H9 (cell line): Measurements from ENCODE around the gene EIF4E1B. TPM values are rescaled to one million over a fixed set of nuclear protein-coding genes. Genes with fewer than 3 reads are reported as not detected.

ENCODE experiments used
- DNase-seq: peaks from one replicate; pipeline ENCODE4 v3.0.0-alpha.2; 2017
- H2AFZ ChIP-seq: one replicate; pipeline ENCODE4 v1.6.1; 2013; ENCODE audit warnings: mild to moderate bottlenecking, low read length, control low read depth, moderate library complexity
- H2AK5ac ChIP-seq: 2 replicates; pipeline ENCODE4 v1.6.1; 2013; ENCODE audit warnings: low read length, control low read depth, mixed read lengths; ENCODE audit not compliant: insufficient read length
- H2BK120ac ChIP-seq: one replicate; pipeline ENCODE4 v1.6.1; 2013; ENCODE audit warnings: low read depth, mild to moderate bottlenecking, low read length, control low read depth, inconsistent platforms; ENCODE audit not compliant: poor library complexity, severe bottlenecking
- H2BK12ac ChIP-seq: 2 replicates; pipeline ENCODE4 v1.6.1; 2013; ENCODE audit warnings: low read length, control low read depth, mixed read lengths, low read depth; ENCODE audit not compliant: insufficient read length
- H2BK15ac ChIP-seq: 2 replicates; pipeline ENCODE4 v1.6.1; 2013; ENCODE audit warnings: low read depth, low read length, control low read depth
- H2BK20ac ChIP-seq: one replicate; pipeline ENCODE4 v1.6.1; 2013; ENCODE audit warnings: low read depth, mild to moderate bottlenecking, low read length, control low read depth, inconsistent platforms; ENCODE audit not compliant: poor library complexity, severe bottlenecking
- H2BK5ac ChIP-seq: 2 replicates; pipeline ENCODE4 v1.6.1; 2013; ENCODE audit warnings: low read length, control low read depth, mixed read lengths; ENCODE audit not compliant: insufficient read length
- H3K14ac ChIP-seq: 2 replicates; pipeline ENCODE4 v1.6.1; 2013; ENCODE audit warnings: low read length, control low read depth; ENCODE audit not compliant: insufficient read depth
- H3K18ac ChIP-seq: 2 replicates; pipeline ENCODE4 v1.6.1; 2013; ENCODE audit warnings: low read depth, mild to moderate bottlenecking, mixed read lengths, low read length, control low read depth; ENCODE audit not compliant: insufficient read length
- H3K23ac ChIP-seq: 2 replicates; pipeline ENCODE4 v1.6.1; 2013; ENCODE audit warnings: low read length, control low read depth, mixed read lengths, low read depth; ENCODE audit not compliant: insufficient read length
- H3K23me2 ChIP-seq: 2 replicates; pipeline ENCODE4 v1.6.1; 2013; ENCODE audit warnings: low read depth, mild to moderate bottlenecking, mixed read lengths, low read length, control low read depth; ENCODE audit not compliant: insufficient read length, poor library complexity, severe bottlenecking
- H3K27ac ChIP-seq: 2 replicates; pipeline ENCODE4 v1.5.1; 2013; ENCODE audit warnings: low read length, control low read depth, mixed read lengths, low read depth; ENCODE audit not compliant: insufficient read length
- H3K27me3 ChIP-seq: 2 replicates; pipeline ENCODE4 v1.6.1; 2013; ENCODE audit warnings: low read length, control low read depth, inconsistent platforms; ENCODE audit not compliant: insufficient read depth
- H3K4ac ChIP-seq: 2 replicates; pipeline ENCODE4 v1.6.1; 2013; ENCODE audit warnings: low read depth, mild to moderate bottlenecking, control low read depth, inconsistent platforms, low read length, moderate library complexity
- H3K4me1 ChIP-seq: 2 replicates; pipeline ENCODE4 v1.6.1; 2013; ENCODE audit warnings: low read length, control low read depth, inconsistent platforms; ENCODE audit not compliant: insufficient read depth
- H3K4me2 ChIP-seq: 2 replicates; pipeline ENCODE4 v1.6.1; 2013; ENCODE audit warnings: low read length, control low read depth, mixed read lengths; ENCODE audit not compliant: insufficient read length, insufficient read depth
- H3K56ac ChIP-seq: 2 replicates; pipeline ENCODE4 v1.6.1; 2013; ENCODE audit warnings: low read depth, mild to moderate bottlenecking, mixed read lengths, low read length, control low read depth; ENCODE audit not compliant: insufficient read length
- H3K79me1 ChIP-seq: 2 replicates; pipeline ENCODE4 v1.6.1; 2013; ENCODE audit warnings: low read depth, mild to moderate bottlenecking, moderate library complexity, low read length, control low read depth, inconsistent platforms; ENCODE audit not compliant: insufficient read depth, poor library complexity, severe bottlenecking
- H3K79me2 ChIP-seq: 2 replicates; pipeline ENCODE4 v1.6.1; 2013; ENCODE audit warnings: low read length, control low read depth, inconsistent platforms; ENCODE audit not compliant: insufficient read depth
- H3K9ac ChIP-seq: 2 replicates; pipeline ENCODE4 v1.6.1; 2013; ENCODE audit warnings: low read length, control low read depth, mixed read lengths; ENCODE audit not compliant: insufficient read length; ENCODE audit errors: extremely low read depth
- H3K9me3 ChIP-seq: one replicate; pipeline ENCODE4 v1.6.1; 2013; ENCODE audit warnings: low read depth, low read length, inconsistent platforms; ENCODE audit not compliant: control insufficient read depth
- H3T11ph ChIP-seq: one replicate; pipeline ENCODE4 v1.6.1; 2013; ENCODE audit warnings: mild to moderate bottlenecking, low read length, control low read depth, inconsistent platforms
- H4K20me1 ChIP-seq: one replicate; pipeline ENCODE4 v1.6.1; 2013; ENCODE audit not compliant: control insufficient read depth, insufficient read length, insufficient read depth
- H4K5ac ChIP-seq: 2 replicates; pipeline ENCODE4 v1.6.1; 2013; ENCODE audit warnings: low read depth, mild to moderate bottlenecking, mixed read lengths, low read length, control low read depth; ENCODE audit not compliant: insufficient read length
- H4K8ac ChIP-seq: replicated peaks from 2 replicates; pipeline ENCODE4 v1.6.1; 2013; ENCODE audit warnings: low read length, control low read depth, mixed read lengths, low read depth; ENCODE audit not compliant: insufficient read length
- H4K91ac ChIP-seq: 2 replicates; pipeline ENCODE4 v1.6.1; 2013; ENCODE audit warnings: low read depth, mild to moderate bottlenecking, moderate library complexity, mixed read lengths, low read length, control low read depth; ENCODE audit not compliant: insufficient read length
- H3K27ac Mint-ChIP-seq, 3 experiments: 2 replicates in 2 of 3; 3 replicates in 1 of 3; pipeline ENCODE4 v1.8.0; 2020 to 2021; ENCODE audit warnings: mixed read lengths in 3 of 3, mild to moderate bottlenecking in 1 of 3, moderate library complexity in 1 of 3
- H3K27me3 Mint-ChIP-seq: 2 replicates; pipeline ENCODE4 v1.8.0; 2021; ENCODE audit warnings: low read depth, mild to moderate bottlenecking, moderate library complexity, mixed read lengths
- H3K36me3 Mint-ChIP-seq, 3 experiments: 2 replicates in 2 of 3; 3 replicates in 1 of 3; pipeline ENCODE4 v1.8.0; 2020 to 2021; ENCODE audit warnings: low read depth in 3 of 3, mixed read lengths in 3 of 3; ENCODE audit not compliant: insufficient read depth in 1 of 3
- H3K4me1 Mint-ChIP-seq, 2 experiments: 2 replicates each; pipeline ENCODE4 v1.8.0; 2020; ENCODE audit warnings: mixed read lengths in 2 of 2
- H3K4me3 Mint-ChIP-seq, 2 experiments: 2 replicates in 1 of 2; 3 replicates in 1 of 2; pipeline ENCODE4 v1.8.0; 2020 to 2021; ENCODE audit warnings: mild to moderate bottlenecking in 2 of 2, mixed read lengths in 2 of 2, moderate library complexity in 1 of 2
- H3K9me3 Mint-ChIP-seq, 2 experiments: 2 replicates in 1 of 2; 3 replicates in 1 of 2; pipeline ENCODE4 v1.8.0; 2020; ENCODE audit warnings: mild to moderate bottlenecking in 2 of 2, mixed read lengths in 2 of 2, moderate library complexity in 1 of 2
- WGBS: extraction: QIAGEN DNeasy Blood & Tissue Kit; methylation state at CpG from one replicate; pipeline ENCODE4 v1.1.7; 2013; ENCODE audit warnings: missing lambda C conversion rate, low lambda C conversion rate, mixed read lengths; ENCODE audit not compliant: insufficient read length; ENCODE audit errors: extremely low coverage; 5-methylcytosine and 5-hydroxymethylcytosine counted together
- total RNA-seq: library from RNA; stranded (reverse); gene quantifications from 2 replicates; pipeline ENCODE4 v1.2.1, GENCODE V29; 2021
- TF ChIP-seq, protein P1 (sequence below): fragments of 200-600 bp; sonication (generic); conservative IDR thresholded peaks from 3 replicates; pipeline ENCODE4 v1.8.0; 2021; ENCODE audit warnings: antibody characterized with exemption, mild to moderate bottlenecking

The EIF4E1B gene
- total RNA-seq, 1 experiment from 2014 or later, result 1.3 TPM

DNA sequence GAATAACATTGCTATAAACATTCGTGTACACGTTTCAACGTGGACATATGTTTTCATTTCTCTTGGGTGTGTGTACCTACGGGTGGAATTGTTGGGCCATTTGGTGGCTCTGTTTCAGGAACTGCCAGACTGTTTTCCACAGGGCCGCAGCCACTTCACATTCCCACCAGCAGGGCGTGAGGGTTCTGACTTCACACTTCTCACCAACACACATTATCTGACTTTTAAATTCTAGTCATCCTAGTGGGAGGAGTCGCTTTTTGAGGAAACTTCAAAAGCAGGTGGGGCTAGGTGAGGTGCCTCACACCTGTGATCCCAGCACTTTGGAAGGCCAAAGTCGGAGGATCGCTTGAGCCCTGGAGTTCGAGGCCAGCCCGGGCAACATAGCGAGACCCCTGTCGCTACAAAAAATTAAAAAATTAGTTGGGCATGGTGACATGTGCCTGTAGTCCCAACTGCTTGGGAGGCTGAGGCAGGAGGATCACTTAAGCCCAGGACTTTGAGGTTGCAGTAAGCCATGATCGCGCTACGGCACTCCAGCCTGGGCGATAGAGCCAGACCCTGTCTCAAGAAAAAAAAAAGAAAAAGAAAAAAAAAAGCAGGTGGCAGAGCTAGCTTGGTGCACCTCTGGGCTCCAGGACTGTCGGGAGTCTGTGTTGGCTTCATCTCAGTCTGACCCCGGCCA, 45.3 kb downstream of the EIF4E1B start:
- no peaks in the 10 kb centered on the region for H3K9me3 Mint-ChIP-seq
- no peaks in the 10 kb centered on the region for H3K23me2 ChIP-seq
- no peak overlapping the region for H3K27ac Mint-ChIP-seq
- whole genome bisulfite sequencing, result no CpG with 5 or more reads among the region's 19 CpGs
- no peaks in the 10 kb centered on the region for H3K9me3 ChIP-seq
- no peak overlapping the region for H3K56ac ChIP-seq
- no peak overlapping the region for H4K8ac ChIP-seq
- no peak overlapping the region for H2AFZ ChIP-seq
- no peak overlapping the region for H3K9ac ChIP-seq
- H4K91ac ChIP-seq, result no peak overlapping the region
- no peak overlapping the region for H2BK5ac ChIP-seq
- TF ChIP-seq, protein P1, sequence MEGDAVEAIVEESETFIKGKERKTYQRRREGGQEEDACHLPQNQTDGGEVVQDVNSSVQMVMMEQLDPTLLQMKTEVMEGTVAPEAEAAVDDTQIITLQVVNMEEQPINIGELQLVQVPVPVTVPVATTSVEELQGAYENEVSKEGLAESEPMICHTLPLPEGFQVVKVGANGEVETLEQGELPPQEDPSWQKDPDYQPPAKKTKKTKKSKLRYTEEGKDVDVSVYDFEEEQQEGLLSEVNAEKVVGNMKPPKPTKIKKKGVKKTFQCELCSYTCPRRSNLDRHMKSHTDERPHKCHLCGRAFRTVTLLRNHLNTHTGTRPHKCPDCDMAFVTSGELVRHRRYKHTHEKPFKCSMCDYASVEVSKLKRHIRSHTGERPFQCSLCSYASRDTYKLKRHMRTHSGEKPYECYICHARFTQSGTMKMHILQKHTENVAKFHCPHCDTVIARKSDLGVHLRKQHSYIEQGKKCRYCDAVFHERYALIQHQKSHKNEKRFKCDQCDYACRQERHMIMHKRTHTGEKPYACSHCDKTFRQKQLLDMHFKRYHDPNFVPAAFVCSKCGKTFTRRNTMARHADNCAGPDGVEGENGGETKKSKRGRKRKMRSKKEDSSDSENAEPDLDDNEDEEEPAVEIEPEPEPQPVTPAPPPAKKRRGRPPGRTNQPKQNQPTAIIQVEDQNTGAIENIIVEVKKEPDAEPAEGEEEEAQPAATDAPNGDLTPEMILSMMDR, result peak; percentile 83
- no peak overlapping the region for H3K27ac ChIP-seq
- H3K27me3 ChIP-seq, result no peaks in the 10 kb centered on the region
- H4K5ac ChIP-seq, result no peak overlapping the region
- no peak overlapping the region for H2AK5ac ChIP-seq
- H3K4ac ChIP-seq, result no peak overlapping the region
- no peaks in the 10 kb centered on the region for H4K20me1 ChIP-seq
- H3K4me1 Mint-ChIP-seq, result peaks cover 26 to 40% of the 10 kb centered on the region in 2 experiments
- H3K79me1 ChIP-seq, result no peaks in the 10 kb centered on the region
- no peak overlapping the region for H3K23ac ChIP-seq
- no peak overlapping the region; a peak in 1 of 5 replicates for H3K4me3 Mint-ChIP-seq
- no peak overlapping the region for H2BK12ac ChIP-seq
- no peak overlapping the region for H3K18ac ChIP-seq
- no peak overlapping the region for H2BK120ac ChIP-seq
- no peak overlapping the region for H3K14ac ChIP-seq
- peaks cover 4% of the 10 kb centered on the region; the same call in 1 of the 2 replicates for H3K4me1 ChIP-seq
- no peak overlapping the region for H3T11ph ChIP-seq
- H3K79me2 ChIP-seq, result no peaks in the 10 kb centered on the region
- no peak overlapping the region for H2BK15ac ChIP-seq
- DNase-seq, result peak; percentile 77
- no peaks in the 10 kb centered on the region for H3K36me3 Mint-ChIP-seq
- peaks cover 4% of the 10 kb centered on the region; the same call in 1 of the 2 replicates for H3K27me3 Mint-ChIP-seq
- no peak overlapping the region for H2BK20ac ChIP-seq
- no peak overlapping the region for H3K4me2 ChIP-seq
